Bone marrow (tissue), 2 donors: ENCODE measurements around the gene DUSP22.

ENCODE experiments used
- DNase-seq, 2 donors: peaks; one replicate each; lab custom pipeline; 2025; lab: John Stamatoyannopoulos, UW

DUSP22 gene

GRCh38 chr6:308768-309167 lies 16.5 kb downstream of the DUSP22 start:
- no peak for DNase-seq

- no peak for DNase-seq
Measured at GRCh38 chr6:309947-310346, 17.7 kb downstream of the DUSP22 start.

GRCh38 chr6:310671-311070 lies 18.4 kb downstream of the DUSP22 start:
- DNase-seq, result no peak

GRCh38 chr6:311679-312220 lies 19.5 kb downstream of the DUSP22 start:
- DNase-seq, result no peak

- no peak for DNase-seq
Measured at GRCh38 chr6:313087-313486, 20.8 kb downstream of the DUSP22 start.

GRCh38 chr6:313917-314316 lies 21.6 kb downstream of the DUSP22 start:
- DNase-seq, result no peak

GRCh38 chr6:314377-314776 lies 22.1 kb downstream of the DUSP22 start:
- no peak for DNase-seq

- no peak for DNase-seq
Measured at GRCh38 chr6:315226-315625, 22.9 kb downstream of the DUSP22 start.

GRCh38 chr6:315921-316752 lies 23.9 kb downstream of the DUSP22 start:
- no peak for DNase-seq

GRCh38 chr6:316753-317038 lies 24.4 kb downstream of the DUSP22 start:
- DNase-seq, result no peak

GRCh38 chr6:317060-317447 lies 24.8 kb downstream of the DUSP22 start:
- no peak for DNase-seq

- no peak for DNase-seq
Measured at GRCh38 chr6:317448-318144, 25.3 kb downstream of the DUSP22 start.

- DNase-seq, result no peak
Measured at GRCh38 chr6:318243-318890, 26.1 kb downstream of the DUSP22 start.

GRCh38 chr6:319177-320131 lies 27.2 kb downstream of the DUSP22 start:
- no peak for DNase-seq

- no peak for DNase-seq
Measured at GRCh38 chr6:320351-321157, 28.3 kb downstream of the DUSP22 start.

GRCh38 chr6:321158-321438 lies 28.8 kb downstream of the DUSP22 start:
- no peak for DNase-seq

GRCh38 chr6:321536-322258 lies 29.4 kb downstream of the DUSP22 start:
- no peak for DNase-seq

GRCh38 chr6:322259-322930 lies 30.1 kb downstream of the DUSP22 start:
- no peak for DNase-seq

GRCh38 chr6:322940-323729 lies 30.8 kb downstream of the DUSP22 start:
- no peak for DNase-seq
